Activated naive CD4-positive, alpha-beta T cell treated with anti-CD3 and anti-CD28 coated beads for 36 hours (primary cell): ENCODE data around the gene POMT2. TPM values are rescaled to one million over a fixed set of nuclear protein-coding genes. Genes with fewer than 3 reads are reported as not detected.

Source experiments
- microRNA-seq: library from miRNA; unstranded; fragments of <30 nt; microRNA quantifications from one replicate; pipeline ENCODE4 v1.2.0, GENCODE V29; 2022; ENCODE audit warnings: borderline microRNAs expressed, borderline replicate concordance
- total RNA-seq, 2 experiments: library from RNA; stranded (reverse); gene quantifications; one replicate each; pipeline ENCODE4 v1.2.3, GENCODE V29; 2021

Gene POMT2
- total RNA-seq, 2 experiments from 2014 or later = 11.3 to 14.5 TPM

Small RNA genes within 50 kb of the gene (microRNA-seq; reads per million reads assigned to microRNA genes)
- not detected for gene MIR1260A

Other genes starting within 250 kb of the POMT2 start
- 1 to 10 TPM; 5.6 to 6.1 TPM for gene CIPC, start 222.6 kb downstream of the POMT2 start, total RNA-seq
- gene ZDHHC22, start 179.1 kb downstream of the POMT2 start, total RNA-seq = not detected
- under 1 TPM; 0.31 to 0.72 TPM for gene TMEM63C, start 139.1 kb downstream of the POMT2 start, total RNA-seq
- not detected for gene NGB, start 49.7 kb downstream of the POMT2 start, total RNA-seq
- 10 to 100 TPM; 26.9 TPM for gene GSTZ1, start 153 bp upstream of the POMT2 start, total RNA-seq
- gene TMED8, start 56.2 kb upstream of the POMT2 start, total RNA-seq = 10 to 100 TPM; 21.5 to 21.7 TPM
- under 1 TPM in 1 of 2 experiments, not detected in 1; 0.10 TPM for gene SAMD15, start 56.5 kb upstream of the POMT2 start, total RNA-seq
- under 1 TPM; 0.30 to 0.38 TPM for gene NOXRED1, start 102.6 kb upstream of the POMT2 start, total RNA-seq
- gene VIPAS39, start 136.7 kb upstream of the POMT2 start, total RNA-seq = 10 to 100 TPM; 12.3 to 13.3 TPM
- 100 to 1,000 TPM; 230 to 246 TPM for gene AHSA1, start 137.2 kb upstream of the POMT2 start, total RNA-seq
- gene ISM2, start 177.9 kb upstream of the POMT2 start, total RNA-seq = not detected